ENCODE measurements around the gene NXN. TPM values are rescaled to one million over a fixed set of nuclear protein-coding genes. Genes with fewer than 3 reads are reported as not detected.

NXN gene
- total RNA-seq, 2 donors from 2014 or later = 2.6 to 16.3 TPM

- Histone ChIP-seq H3K9ac (ENCODE audit: low read depth in 2 of 2, low read length in 2 of 2) (no peak overlapping the region), H3K27ac (no peak overlapping the region), H3K27me3 (no peaks in the 10 kb centered on the region), H3K36me3 (no peaks in the 10 kb centered on the region), H3K4me1 (no peaks in the 10 kb centered on the region), H3K9me3 (no peaks in the 10 kb centered on the region), H3K4me3 (no peak overlapping the region)
- intact Hi-C loops (cut with DNase I) = no loop called here
- no peak for TF ChIP-seq CTCF (IDR thresholded peaks at IDR 0.05)
- DNase-seq = no peak
Measured at GRCh38 chr17:948284-948852, 31.2 kb downstream of the NXN start.

GRCh38 chr17:946510-947236 is 32.9 kb downstream of the NXN start:
- Histone ChIP-seq H3K27ac (no peak overlapping the region), H3K4me3 (no peak overlapping the region), H3K9ac (ENCODE audit: low read depth in 2 of 2, low read length in 2 of 2) (no peak overlapping the region), H3K9me3 (no peaks in the 10 kb centered on the region), H3K36me3 (no peaks in the 10 kb centered on the region), H3K27me3 (no peaks in the 10 kb centered on the region), H3K4me1 (no peaks in the 10 kb centered on the region)
- intact Hi-C loops (cut with DNase I) = no loop called here
- DNase-seq = no peak
- TF ChIP-seq CTCF (IDR thresholded peaks at IDR 0.05) = no peak

GRCh38 chr17:945672-946071 is 33.9 kb downstream of the NXN start:
- intact Hi-C loops (cut with DNase I) = no loop called here
- Histone ChIP-seq H3K4me1 (no peaks in the 10 kb centered on the region), H3K36me3 (no peaks in the 10 kb centered on the region), H3K27ac (no peak overlapping the region), H3K27me3 (no peaks in the 10 kb centered on the region), H3K9me3 (no peaks in the 10 kb centered on the region), H3K9ac (ENCODE audit: low read depth in 2 of 2, low read length in 2 of 2) (no peak overlapping the region), H3K4me3 (no peak overlapping the region)
- TF ChIP-seq CTCF (IDR thresholded peaks at IDR 0.05) = no peak
- DNase-seq = no peak

- Histone ChIP-seq H3K9me3 (no peaks in the 10 kb centered on the region), H3K27me3 (no peaks in the 10 kb centered on the region), H3K4me1 (no peaks in the 10 kb centered on the region), H3K4me3 (no peak overlapping the region), H3K36me3 (no peaks in the 10 kb centered on the region), H3K9ac (ENCODE audit: low read depth in 2 of 2, low read length in 2 of 2) (no peak overlapping the region), H3K27ac (no peak overlapping the region)
- DNase-seq = no peak
- intact Hi-C loops (cut with DNase I) = no loop called here
- no peak for TF ChIP-seq CTCF (IDR thresholded peaks at IDR 0.05)
Measured at GRCh38 chr17:944266-944826, 35.2 kb downstream of the NXN start.

GRCh38 chr17:935485-935884 is 44.1 kb downstream of the NXN start:
- Histone ChIP-seq H3K9ac (ENCODE audit: low read depth in 2 of 2, low read length in 2 of 2) (no peak overlapping the region), H3K4me1 (no peaks in the 10 kb centered on the region), H3K27ac (no peak overlapping the region), H3K9me3 (no peaks in the 10 kb centered on the region), H3K4me3 (no peak overlapping the region), H3K36me3 (no peaks in the 10 kb centered on the region), H3K27me3 (no peaks in the 10 kb centered on the region)
- intact Hi-C loops (cut with DNase I) = no loop called here
- TF ChIP-seq CTCF (IDR thresholded peaks at IDR 0.05) = no peak
- no peak for DNase-seq
